CD4-positive, alpha-beta T cell treated with Interleukin-15 for 1 hour (primary cell): ENCODE results near the gene ASF1A.

Experiments
- DNase-seq: peaks from one replicate; pipeline ENCODE4 v3.0.0-alpha.2; 2020

The ASF1A gene

DNA sequence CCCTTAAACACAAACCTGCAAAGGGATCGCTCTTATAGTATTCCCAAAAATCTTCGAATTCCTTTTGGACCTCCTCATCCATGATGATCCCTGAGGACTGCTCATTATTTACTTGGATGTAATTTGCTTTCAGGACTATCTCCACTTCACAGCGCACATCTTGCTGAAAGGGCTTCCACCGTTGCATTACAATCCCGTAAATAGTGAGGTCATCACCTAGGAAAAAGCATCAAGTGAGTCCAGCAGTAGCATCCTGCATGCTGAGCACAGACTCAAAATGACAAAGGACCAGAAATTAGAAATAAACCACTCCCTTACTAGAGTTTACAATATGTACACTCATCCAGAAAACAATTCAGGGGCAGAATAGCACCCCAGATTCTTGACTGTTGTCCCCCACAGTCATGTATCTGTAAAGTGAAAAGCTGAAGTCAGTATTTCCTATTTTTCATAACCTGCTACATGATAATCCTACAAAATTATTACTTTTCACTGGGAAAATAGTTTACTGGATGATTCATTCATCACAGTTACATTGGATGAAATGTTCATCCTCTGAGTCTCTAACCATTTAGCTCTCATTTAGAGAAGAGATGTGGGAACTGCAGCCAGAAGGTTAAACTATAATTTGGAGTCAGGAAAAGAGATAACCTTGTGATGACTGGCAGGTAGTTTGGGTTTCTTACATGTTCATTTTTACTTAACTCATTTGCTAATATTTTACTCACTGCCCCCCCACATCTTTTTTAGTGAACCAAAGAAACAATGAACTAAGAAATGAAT lies 23.8 kb downstream of the ASF1A start:
- no peak for DNase-seq

DNA sequence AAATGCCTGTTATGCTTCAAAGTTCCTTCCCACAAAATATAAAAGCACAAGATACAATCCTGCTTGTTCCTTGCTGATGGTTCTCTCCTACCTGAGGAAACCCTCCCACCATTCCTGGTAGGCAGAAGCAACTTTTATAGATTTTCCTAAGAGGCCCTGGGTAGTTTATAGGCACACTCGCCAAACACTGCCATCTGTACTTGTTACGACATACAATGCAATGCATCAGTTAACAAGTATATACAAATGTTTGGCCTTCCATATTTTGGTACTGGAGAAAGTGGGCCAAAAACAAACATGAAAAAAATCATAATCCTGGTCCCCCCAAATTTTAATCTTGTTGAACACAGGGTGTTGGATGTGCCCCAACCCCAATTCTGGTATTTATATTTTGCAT lies 24.4 kb downstream of the ASF1A start:
- no peak for DNase-seq

GRCh38 chr6:118921084-118921483 lies 27.1 kb downstream of the ASF1A start:
- no peak for DNase-seq

DNA sequence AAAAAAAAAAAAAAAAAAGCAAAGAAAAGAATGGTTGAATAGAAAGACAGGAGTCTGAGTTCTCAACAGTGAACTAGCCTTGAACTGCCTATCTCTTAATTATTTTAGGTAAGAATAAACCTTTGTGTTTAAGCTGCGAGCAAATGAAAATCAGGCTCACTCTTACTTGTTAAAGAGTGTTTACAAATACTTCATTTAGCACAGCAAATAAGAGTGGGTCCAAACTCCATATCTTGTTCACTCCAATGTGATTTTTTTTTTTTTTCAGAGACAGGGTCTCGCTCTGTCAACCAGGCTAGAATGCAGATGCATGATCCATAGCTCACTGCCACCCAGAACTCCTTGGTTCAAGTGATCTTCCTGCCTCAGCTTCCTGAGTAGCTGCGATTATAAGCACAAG lies 29.1 kb downstream of the ASF1A start:
- DNase-seq, result no peak

DNA sequence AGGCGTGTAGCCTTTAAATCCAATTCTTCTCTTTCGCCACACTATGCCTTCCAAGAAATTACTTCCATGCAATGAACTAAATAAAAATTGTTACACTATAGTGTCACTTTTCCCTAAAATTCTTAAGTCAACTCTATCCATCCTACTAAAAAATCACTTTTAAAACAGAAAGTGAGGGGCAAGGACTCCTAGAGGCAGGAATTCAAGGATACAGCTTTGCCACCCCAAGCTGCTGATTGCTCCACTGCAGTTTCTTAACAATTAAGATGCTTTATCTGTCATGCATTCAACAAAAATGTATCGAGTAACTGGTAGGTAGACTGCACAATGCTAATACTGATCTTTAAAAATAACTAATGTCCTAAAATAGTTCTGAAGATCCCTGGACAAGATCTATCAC lies 36.7 kb downstream of the ASF1A start:
- no peak for DNase-seq

DNA sequence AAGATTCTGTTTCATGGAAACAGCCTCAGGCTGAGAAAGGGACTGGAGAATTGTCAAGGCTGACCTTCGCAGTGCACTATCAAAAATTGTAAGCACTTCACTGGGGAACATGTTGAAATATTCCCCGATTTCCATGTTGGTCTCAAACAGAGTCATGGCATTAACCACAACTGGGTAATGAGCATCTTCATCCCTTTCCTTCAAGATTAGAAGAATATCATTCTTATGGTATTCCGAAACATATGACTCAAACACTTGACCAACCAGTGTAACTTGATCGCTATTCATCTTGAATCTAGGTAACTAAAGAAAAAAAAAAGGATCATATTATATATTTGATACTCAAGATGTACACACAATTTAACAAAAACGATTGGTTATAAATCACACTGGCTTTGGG lies 37.5 kb downstream of the ASF1A start:
- no peak for DNase-seq

DNA sequence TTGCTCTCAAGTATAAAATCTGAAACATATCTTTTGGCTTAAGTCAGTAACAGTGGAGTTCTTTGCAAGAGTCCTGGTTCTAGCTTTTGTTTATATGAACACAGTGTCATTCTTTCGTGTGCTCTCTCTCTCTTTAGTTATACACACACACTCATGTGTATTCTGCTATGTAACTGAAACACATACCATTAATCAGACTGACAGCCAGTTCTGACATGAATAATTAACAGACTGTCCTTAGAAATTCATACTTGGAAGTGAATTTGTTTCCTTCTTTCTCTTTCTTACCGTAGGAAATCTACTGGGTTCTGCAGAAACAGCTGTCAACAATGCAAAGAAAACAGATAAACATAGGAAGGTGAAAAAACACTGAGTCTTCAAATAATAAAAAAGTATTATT lies 38.5 kb downstream of the ASF1A start:
- DNase-seq, result no peak

GRCh38 chr6:118933855-118934460 lies 40.0 kb downstream of the ASF1A start:
- DNase-seq, result no peak

GRCh38 chr6:118934461-118935330 lies 40.7 kb downstream of the ASF1A start, which contains the start of gene MCM9:
TSS of gene MCM9 (minus strand) at chr6:118935159. CDS start at chr6:118931723, 3,436 bp downstream.
- DNase-seq, result peak; percentile 91

GRCh38 chr6:118935331-118935668 lies 41.3 kb downstream of the ASF1A start:
- no peak for DNase-seq

DNA sequence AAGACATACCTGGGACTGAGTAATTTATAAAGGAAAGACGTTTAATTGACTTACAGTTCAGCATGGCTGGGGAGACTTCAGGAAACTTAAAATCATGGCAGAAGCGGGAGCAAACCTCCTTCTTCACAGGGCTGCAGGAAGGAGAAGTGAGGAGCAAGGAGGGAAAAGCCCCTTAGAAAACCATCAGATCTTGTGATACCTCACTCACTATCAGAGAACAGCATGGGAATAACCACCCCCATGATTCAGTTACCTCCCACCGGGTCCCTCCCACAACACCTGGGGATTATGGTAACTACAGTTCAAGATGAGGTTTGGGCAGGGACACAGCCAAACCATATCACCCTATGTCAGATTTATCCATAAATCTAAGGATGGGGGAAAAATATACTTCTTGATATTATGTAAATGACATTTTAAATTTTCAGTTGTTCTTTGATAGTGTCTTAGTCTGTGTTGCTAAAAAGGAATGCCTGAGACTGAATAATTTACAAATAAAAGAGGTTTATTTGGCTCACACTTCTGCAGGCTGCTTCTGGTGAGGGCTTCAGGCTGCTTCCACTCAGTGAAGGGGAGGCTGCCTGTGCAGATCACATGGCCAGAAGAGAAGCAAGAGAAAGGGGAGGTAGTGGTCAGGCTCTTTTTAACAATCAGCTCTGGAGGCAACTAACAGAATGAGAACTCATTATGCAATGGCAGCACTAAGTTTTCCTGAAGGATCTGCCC lies 42.2 kb downstream of the ASF1A start:
- DNase-seq, result no peak

DNA sequence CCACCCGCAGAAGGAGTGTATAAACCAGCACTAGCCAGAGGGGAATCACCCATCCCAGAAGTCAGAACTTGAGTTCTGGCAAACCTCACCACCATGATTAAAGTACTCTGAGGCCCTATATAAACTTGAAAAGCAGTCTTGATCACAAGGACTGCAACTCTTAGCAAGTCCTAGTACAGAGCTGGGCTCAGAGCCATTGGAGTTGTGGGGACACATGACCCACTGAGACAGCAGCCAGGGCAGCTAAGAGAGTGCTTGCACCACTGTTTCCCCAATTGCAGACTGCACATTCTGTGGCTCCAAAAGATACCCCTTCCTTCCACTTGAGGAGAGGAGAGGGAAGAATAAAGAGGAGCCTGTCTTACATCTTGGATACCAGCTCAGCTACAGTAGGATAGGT lies 45.7 kb downstream of the ASF1A start:
- no peak for DNase-seq

GRCh38 chr6:118940770-118941169 lies 46.8 kb downstream of the ASF1A start:
- no peak for DNase-seq

- DNase-seq, result no peak
Measured at GRCh38 chr6:118945217-118945616, 51.3 kb downstream of the ASF1A start.

- no peak for DNase-seq
Measured at GRCh38 chr6:118952683-118953082, 58.7 kb downstream of the ASF1A start.

- DNase-seq, result no peak
Measured at GRCh38 chr6:118953391-118953790, 59.4 kb downstream of the ASF1A start.
